Fibroblast of pulmonary artery (primary cell): ENCODE data around the gene CYB561D2.

Experiments used
- DNase-seq: peaks from one replicate; pipeline ENCODE4 v3.0.0-alpha.2; 2010; ENCODE audit warnings: low read depth
- H3K4me3 ChIP-seq: replicated peaks from 2 replicates; pipeline ENCODE4 v1.5.1; 2011; ENCODE audit warnings: low read depth, mild to moderate bottlenecking, control low read depth, low read length, moderate library complexity
- CTCF ChIP-seq: IDR thresholded peaks from 2 replicates; pipeline ENCODE4 v1.5.1; 2011; ENCODE audit warnings: mild to moderate bottlenecking, control low read depth, low read length, inconsistent platforms; ENCODE audit errors: missing control alignments

Gene CYB561D2

GRCh38 chr3:50365842-50366220, 15.2 kb downstream of the CYB561D2 start:
- H3K4me3 ChIP-seq: no peak overlapping the region
- no peak for DNase-seq
- TF ChIP-seq CTCF: no peak

- DNase-seq: no peak
- H3K4me3 ChIP-seq: no peak overlapping the region
- no peak for TF ChIP-seq CTCF
Observed at GRCh38 chr3:50369012-50369670, 18.5 kb downstream of the CYB561D2 start.

- peak; percentile 15 for TF ChIP-seq CTCF
- no peak overlapping the region for H3K4me3 ChIP-seq
- peak; percentile 54 for DNase-seq
Observed at GRCh38 chr3:50370594-50370993, 19.9 kb downstream of the CYB561D2 start.

GRCh38 chr3:50371133-50371685, 20.5 kb downstream of the CYB561D2 start:
- H3K4me3 ChIP-seq: no peak overlapping the region
- TF ChIP-seq CTCF: no peak
- peak; percentile 23 for DNase-seq

GRCh38 chr3:50372349-50372748, 21.7 kb downstream of the CYB561D2 start:
- TF ChIP-seq CTCF: no peak
- no peak for DNase-seq
- H3K4me3 ChIP-seq: no peak overlapping the region

GRCh38 chr3:50373146-50374051, 22.7 kb downstream of the CYB561D2 start:
- no peak overlapping the region for H3K4me3 ChIP-seq
- TF ChIP-seq CTCF: no peak
- no peak for DNase-seq
